ENCODE results near the gene CLEC18A.

GRCh38 chr16:69931631-69932030 is 19.5 kb upstream of the CLEC18A start:
- TF ChIP-seq CTCF (IDR thresholded peaks at IDR 0.05 in 8 of 11, conservative IDR thresholded peaks at IDR 0.05 in 3 of 11) = no peak
- no peak for TF ChIP-seq POLR2A (IDR thresholded peaks at IDR 0.05)
- no peak for TF ChIP-seq POLR2AphosphoS5 (IDR thresholded peaks at IDR 0.05)
